PC-9 (cell line): ENCODE data around the gene VWA5B1. TPM values are rescaled to one million over a fixed set of nuclear protein-coding genes. Genes with fewer than 3 reads are reported as not detected.

ENCODE experiments used
- BruUV-seq: library from RNA; stranded (reverse); fragments of 400-500 nt; replicated peaks from 2 replicates; lab custom pipeline; 2021; lab: Mats Ljungman, UMichigan
- CTCF ChIA-PET: fragments of 300-600 bp; sonication (Branson Sonifier 250); formaldehyde crosslinking; loops from one replicate; lab custom pipeline; 2022; ENCODE audit warnings: antibody characterized with exemption; lab: Charles Lee
- POLR2A ChIA-PET: fragments of 300-600 bp; sonication (Branson Sonifier 250); formaldehyde crosslinking; loops from one replicate; lab custom pipeline; 2022; ENCODE audit warnings: antibody characterized with exemption; ENCODE audit not compliant: unreplicated experiment; lab: Charles Lee
- DNase-seq, 2 experiments: peaks; one replicate each; pipeline versions ENCODE4 v3.0.0 to v3.0.0-alpha.2; 2015 to 2022; ENCODE audit warnings: mixed read lengths in 1 of 2
- H2AFZ ChIP-seq: fragments of 200-600 bp; sonication (generic); 2 replicates; pipeline ENCODE4 v1.8.1; 2017; ENCODE audit warnings: antibody characterized with exemption
- H3F3A ChIP-seq: fragments of 200-600 bp; sonication (generic); 2 replicates; pipeline ENCODE4 v1.8.1; 2017; ENCODE audit warnings: antibody characterized with exemption, mild to moderate bottlenecking, low read depth; ENCODE audit not compliant: insufficient read depth
- H3K27ac ChIP-seq: fragments of 200-600 bp; sonication (generic); 2 replicates; pipeline ENCODE4 v1.6.1; 2016; ENCODE audit warnings: mixed run types
- H3K27me3 ChIP-seq: fragments of 200-600 bp; sonication (generic); 2 replicates; pipeline ENCODE4 v1.6.1; 2016; ENCODE audit warnings: low read depth, mixed run types; ENCODE audit not compliant: insufficient read depth
- H3K36me3 ChIP-seq: fragments of 200-600 bp; sonication (generic); 2 replicates; pipeline ENCODE4 v1.6.1; 2016; ENCODE audit warnings: low read depth, mixed run types
- H3K4me1 ChIP-seq: fragments of 200-600 bp; sonication (generic); replicated peaks from 2 replicates; pipeline ENCODE4 v1.6.1; 2016; ENCODE audit warnings: mixed run types; ENCODE audit not compliant: insufficient read depth
- H3K4me2 ChIP-seq: fragments of 200-600 bp; sonication (generic); 2 replicates; pipeline ENCODE4 v1.6.1; 2017; ENCODE audit warnings: mixed run types
- H3K4me3 ChIP-seq: fragments of 200-600 bp; sonication (generic); 2 replicates; pipeline ENCODE4 v1.6.1; 2016; ENCODE audit warnings: mixed run types
- H3K79me2 ChIP-seq: fragments of 200-600 bp; sonication (generic); 2 replicates; pipeline ENCODE4 v1.6.1; 2017; ENCODE audit warnings: low read depth, mixed run types
- H3K9me2 ChIP-seq: fragments of 200-600 bp; sonication (generic); 2 replicates; pipeline ENCODE4 v1.8.1; 2017; ENCODE audit warnings: mild to moderate bottlenecking; ENCODE audit not compliant: insufficient read depth
- H3K9me3 ChIP-seq: fragments of 200-600 bp; sonication (generic); 2 replicates; pipeline ENCODE4 v1.8.1; 2016; ENCODE audit warnings: low read depth; ENCODE audit not compliant: insufficient read depth
- H4K20me1 ChIP-seq: fragments of 200-600 bp; sonication (generic); 2 replicates; pipeline ENCODE4 v1.8.1; 2017; ENCODE audit not compliant: insufficient read depth
- CTCF ChIP-seq: fragments of 200-600 bp; sonication (generic); conservative IDR thresholded peaks from 2 replicates; pipeline ENCODE4 v1.6.1; 2017; ENCODE audit warnings: mixed run types, antibody characterized with exemption, mild to moderate bottlenecking, moderate library complexity
- EZH2 ChIP-seq: fragments of 200-600 bp; sonication (generic); IDR thresholded peaks from 2 replicates; pipeline ENCODE4 v1.8.0; 2017; ENCODE audit warnings: antibody characterized with exemption, low read depth
- intact Hi-C: fragments of 100-400 bp; cut with micrococcal nuclease; formaldehyde crosslinking; loops from one replicate; pipeline ENCODE4 v1.10.0; 2022; ENCODE audit not compliant: unreplicated experiment
- total RNA-seq: library from RNA; stranded (reverse); gene quantifications from 2 replicates; pipeline ENCODE4 v1.2.3, GENCODE V29; 2021

The VWA5B1 gene
- total RNA-seq, 1 experiment from 2014 or later, result not detected

- H3K27ac ChIP-seq, result no peak overlapping the region
- BruUV-seq, result no TSS peak
- H3K4me3 ChIP-seq, result no peak overlapping the region
- no peak overlapping the region for H2AFZ ChIP-seq
- DNase-seq, result no peak
- intact Hi-C loops, result no loop called here
- H3K4me1 ChIP-seq, result peaks cover 26% of the 10 kb centered on the region
- peaks cover 13% of the 10 kb centered on the region; the same call in 1 of the 2 replicates for H3F3A ChIP-seq
- no peaks in the 10 kb centered on the region for H3K9me3 ChIP-seq
- POLR2A ChIA-PET, result no interaction called here
- H4K20me1 ChIP-seq, result no peaks in the 10 kb centered on the region
- no peaks in the 10 kb centered on the region for H3K36me3 ChIP-seq
- no peaks in the 10 kb centered on the region for H3K9me2 ChIP-seq
- CTCF ChIA-PET, result no interaction called here
- no peak overlapping the region for H3K4me2 ChIP-seq
- TF ChIP-seq CTCF (no peak), EZH2 (no peak)
- H3K79me2 ChIP-seq, result no peaks in the 10 kb centered on the region
- no peaks in the 10 kb centered on the region for H3K27me3 ChIP-seq
Observed at GRCh38 chr1:20276485-20277159, 14.1 kb upstream of the VWA5B1 start.

DNA sequence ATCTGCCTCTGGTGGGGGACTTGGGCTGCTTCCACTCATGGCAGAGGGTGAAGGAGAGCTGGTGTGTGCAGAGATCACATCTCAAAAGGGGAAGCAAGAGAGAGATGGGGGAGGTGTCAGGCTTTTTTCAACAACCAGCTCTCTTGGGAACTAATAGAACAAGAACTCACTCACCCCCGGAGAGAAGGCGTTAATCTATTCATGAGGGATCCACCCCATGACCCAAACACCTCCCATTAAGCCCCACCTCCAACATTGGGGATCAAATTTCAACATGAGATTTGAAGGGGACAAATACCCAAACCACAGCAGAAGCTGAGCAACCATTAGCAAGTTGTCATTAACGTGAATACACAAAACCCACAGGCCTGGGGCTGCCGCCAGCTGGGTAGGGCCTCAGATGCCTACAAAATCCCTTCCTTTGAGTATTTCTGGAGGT, 12.0 kb upstream of the VWA5B1 start:
- H3K4me2 ChIP-seq, result peak overlapping the region; percentile 36; the same call in 1 of the 2 replicates
- no peak for TF ChIP-seq EZH2
- TF ChIP-seq CTCF, result no peak
- POLR2A ChIA-PET, result no interaction called here

GRCh38 chr1:20279509-20279908, 11.2 kb upstream of the VWA5B1 start:
- TF ChIP-seq CTCF (no peak), EZH2 (no peak)
- Histone ChIP-seq H3K9me3 (no peaks in the 10 kb centered on the region), H3K79me2 (no peaks in the 10 kb centered on the region), H3K4me3 (no peak overlapping the region), H3K27me3 (no peaks in the 10 kb centered on the region), H2AFZ (no peak overlapping the region), H3F3A (peaks cover 13% of the 10 kb centered on the region; the same call in 1 of the 2 replicates), H3K4me2 (peak overlapping the region; percentile 36), H4K20me1 (no peaks in the 10 kb centered on the region), H3K27ac (peak overlapping the region; percentile 68), H3K4me1 (peaks cover 36% of the 10 kb centered on the region), H3K9me2 (no peaks in the 10 kb centered on the region), H3K36me3 (no peaks in the 10 kb centered on the region)
- ChIA-PET CTCF (no interaction called here), POLR2A (interaction anchor here (0.6 to 0.8 kb wide), 2 partner anchors 249 to 354 kb away, joined by 3 to 10 read pairs; no protein-coding TSS in a partner anchor)
- intact Hi-C loops, result no loop called here
- no TSS peak for BruUV-seq
- peak; percentile 51 to 89 for DNase-seq

More for the DNA sequence above, 12.0 kb upstream of the VWA5B1 start:
- DNase-seq, result no peak
- H2AFZ ChIP-seq, result no peak overlapping the region
- peaks cover 13% of the 10 kb centered on the region; the same call in 1 of the 2 replicates for H3F3A ChIP-seq
- no peaks in the 10 kb centered on the region for H3K9me3 ChIP-seq
- H3K36me3 ChIP-seq, result no peaks in the 10 kb centered on the region
- no peak overlapping the region for H3K4me3 ChIP-seq
- H3K27ac ChIP-seq, result peak overlapping the region; percentile 68; the same call in 1 of the 2 replicates
- H4K20me1 ChIP-seq, result no peaks in the 10 kb centered on the region
- intact Hi-C loops, result no loop called here
- H3K27me3 ChIP-seq, result no peaks in the 10 kb centered on the region
- H3K4me1 ChIP-seq, result peaks cover 36% of the 10 kb centered on the region
- BruUV-seq, result no TSS peak
- H3K9me2 ChIP-seq, result no peaks in the 10 kb centered on the region
- CTCF ChIA-PET, result no interaction called here
- no peaks in the 10 kb centered on the region for H3K79me2 ChIP-seq
